GM12892 (cell line): ENCODE data around the gene TAL2.

Experiments
- DNase-seq: peaks from one replicate; pipeline ENCODE4 v3.0.0; 2011; ENCODE audit not compliant: insufficient read length
- FAIRE-seq: peaks from 2 replicates; lab custom pipeline; 2011; peaks lifted over from hg19 to GRCh38; lab: Jason Lieb, UNC
- POLR2A ChIP-seq: IDR thresholded peaks from 2 replicates; pipeline ENCODE4 v1.6.1; 2011; ENCODE audit warnings: low read depth, low read length, control low read depth
- POLR2AphosphoS5 ChIP-seq: IDR thresholded peaks from 2 replicates; pipeline ENCODE4 v1.6.1; 2011; ENCODE audit warnings: low read depth, low read length, control low read depth
- TAF1 ChIP-seq: IDR thresholded peaks from 2 replicates; pipeline ENCODE4 v1.6.1; 2011; ENCODE audit warnings: low read depth, mild to moderate bottlenecking, control low read depth, low read length, borderline replicate concordance

Gene TAL2

DNA sequence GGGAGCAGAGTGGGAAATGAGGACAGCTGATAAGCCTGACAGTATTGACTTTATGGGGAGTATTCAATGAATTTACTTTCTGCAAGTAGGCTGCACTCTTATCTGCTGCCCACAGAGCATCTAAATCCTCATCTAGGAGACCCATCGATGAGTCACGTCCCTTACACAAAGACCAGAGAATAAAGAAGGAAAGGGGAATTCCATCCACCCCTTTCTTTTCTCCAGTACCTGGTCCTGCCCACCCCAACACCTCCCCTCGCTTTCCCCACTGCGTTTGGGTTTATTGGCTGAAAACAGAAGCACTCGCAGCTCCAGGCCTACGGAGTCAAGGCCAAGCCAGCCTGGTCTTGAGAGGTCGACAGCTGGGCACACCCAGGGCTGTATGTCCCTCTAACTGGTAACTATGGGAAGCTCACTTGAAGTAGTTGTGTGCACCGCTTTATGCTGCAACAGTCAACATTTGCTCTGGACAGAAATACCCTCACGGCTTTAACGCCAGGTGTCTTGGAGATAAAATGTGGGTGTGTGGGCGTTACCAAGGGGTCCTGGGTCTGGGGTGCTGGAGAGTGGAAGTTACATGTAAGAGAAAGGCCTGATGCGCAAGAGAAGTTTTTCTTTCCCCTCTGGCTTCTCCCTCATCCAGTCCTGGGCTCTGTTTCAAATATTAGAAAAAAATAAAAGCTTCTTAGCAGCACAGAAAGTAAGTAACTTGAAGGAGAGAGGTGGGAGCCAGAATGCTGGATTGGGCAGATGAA lies 14.5 kb upstream of the TAL2 start:
- FAIRE-seq (no peak), DNase-seq (no peak)
- no peak for TF ChIP-seq POLR2A
- TF ChIP-seq POLR2AphosphoS5 = no peak
- no peak for TF ChIP-seq TAF1

DNA sequence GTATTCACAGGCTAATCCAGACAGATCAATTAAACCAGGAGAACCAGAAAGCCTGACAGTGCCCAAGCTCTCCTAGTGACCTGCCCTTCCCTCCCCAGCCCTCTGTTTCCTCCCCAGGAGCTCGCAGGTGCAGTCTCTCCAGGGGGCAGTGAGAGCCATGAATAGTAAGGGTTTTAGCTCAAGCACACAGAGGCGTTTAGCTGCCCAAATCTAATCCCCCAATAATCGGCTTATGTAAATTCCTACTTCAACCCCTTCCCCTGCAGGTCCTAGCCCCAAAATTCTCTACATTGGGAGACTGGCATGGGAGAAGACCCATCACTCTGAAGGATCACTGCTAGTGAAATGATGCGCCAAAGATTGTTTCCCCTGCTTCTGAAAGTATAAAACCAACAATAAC lies 10.5 kb upstream of the TAL2 start:
- DNase-seq (no peak), FAIRE-seq (no peak)
- TF ChIP-seq POLR2AphosphoS5 (no peak), TAF1 (no peak), POLR2A (no peak)

DNA sequence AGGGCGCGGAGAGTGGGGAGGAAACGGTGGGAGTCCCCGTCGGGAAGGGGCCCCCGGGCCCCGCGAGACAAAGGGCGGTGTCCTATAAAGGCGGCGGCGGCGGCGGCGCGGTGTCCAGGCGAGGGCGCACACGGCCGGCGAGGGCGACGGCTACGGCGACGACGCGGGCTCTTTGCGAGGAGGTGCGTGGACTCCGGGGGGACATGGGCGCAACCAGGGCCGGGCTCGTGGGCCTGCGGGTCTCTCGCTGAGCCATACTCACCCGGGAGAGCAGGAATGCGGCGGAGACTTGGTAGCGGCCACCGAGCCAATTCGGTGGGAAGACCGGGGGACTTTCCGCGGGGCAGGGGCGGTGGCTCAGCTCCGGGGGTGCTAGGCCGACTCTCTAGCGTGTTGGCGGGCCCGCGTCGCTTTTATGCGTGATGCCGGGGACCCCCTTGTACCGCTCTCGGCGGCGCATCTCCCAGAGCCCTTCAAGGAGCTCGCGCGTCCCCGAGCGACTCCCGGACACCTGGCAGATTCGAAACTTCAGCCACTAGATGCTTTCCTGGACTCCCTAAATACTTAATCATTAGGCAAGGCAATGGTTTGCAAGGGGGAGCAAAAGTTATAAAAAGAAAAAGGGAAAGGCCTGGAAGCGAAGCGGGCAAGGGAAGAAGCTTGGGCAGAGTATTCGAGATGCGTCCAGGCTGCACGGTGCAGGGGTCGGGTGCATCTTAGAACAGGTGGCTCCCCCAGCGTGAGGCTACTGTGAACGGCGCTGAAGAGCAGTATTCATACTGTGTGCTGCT lies 5.9 kb upstream of the TAL2 start:
- no peak for TF ChIP-seq POLR2AphosphoS5
- TF ChIP-seq POLR2A = no peak
- no peak for TF ChIP-seq TAF1
- peak; percentile 37 for DNase-seq
- FAIRE-seq = peak; percentile 24

DNA sequence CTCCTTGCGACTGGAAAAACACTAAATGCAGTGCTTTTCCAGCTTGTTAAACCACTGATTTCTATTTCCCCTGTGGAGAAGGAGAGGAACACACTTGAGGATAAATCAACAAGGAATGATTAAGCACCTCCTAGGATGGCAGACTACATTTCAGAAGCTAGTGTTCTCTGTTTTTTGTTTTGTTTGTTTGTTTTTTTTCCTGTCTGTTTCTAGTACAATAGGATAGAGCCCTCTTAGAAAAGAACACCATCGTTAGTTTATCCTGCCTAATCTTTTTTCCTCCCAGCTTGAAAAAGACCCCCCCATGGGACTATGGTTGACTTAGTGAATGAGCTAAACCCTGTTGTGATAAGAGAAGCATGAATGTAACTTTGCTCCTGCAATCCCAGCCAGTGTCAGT lies 3.9 kb upstream of the TAL2 start:
- no peak for FAIRE-seq
- TF ChIP-seq POLR2AphosphoS5 = no peak
- TF ChIP-seq POLR2A = no peak
- no peak for TF ChIP-seq TAF1
- no peak for DNase-seq

DNA sequence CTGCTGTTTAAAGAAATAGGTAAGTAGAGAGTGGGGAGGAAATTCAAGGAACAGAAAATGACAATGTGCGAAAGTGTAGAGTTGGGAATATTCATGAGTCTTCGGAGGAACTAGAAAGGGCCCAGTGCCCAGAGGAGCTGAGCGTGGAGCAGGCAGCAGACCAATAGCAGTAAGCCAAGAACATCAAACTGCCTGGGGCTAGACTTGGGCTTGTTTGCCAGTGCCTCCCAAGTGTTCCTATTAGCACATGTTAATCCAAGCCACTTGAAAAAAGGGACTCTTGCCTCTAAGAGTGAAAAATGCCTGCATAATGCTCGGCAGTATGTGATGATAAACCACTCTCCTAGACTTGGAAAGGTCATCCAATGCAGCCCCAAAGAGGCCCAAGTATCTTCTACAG lies 1.2 kb upstream of the TAL2 start:
- FAIRE-seq (no peak), DNase-seq (no peak)
- TF ChIP-seq POLR2A (no peak), TAF1 (no peak), POLR2AphosphoS5 (no peak)

DNA sequence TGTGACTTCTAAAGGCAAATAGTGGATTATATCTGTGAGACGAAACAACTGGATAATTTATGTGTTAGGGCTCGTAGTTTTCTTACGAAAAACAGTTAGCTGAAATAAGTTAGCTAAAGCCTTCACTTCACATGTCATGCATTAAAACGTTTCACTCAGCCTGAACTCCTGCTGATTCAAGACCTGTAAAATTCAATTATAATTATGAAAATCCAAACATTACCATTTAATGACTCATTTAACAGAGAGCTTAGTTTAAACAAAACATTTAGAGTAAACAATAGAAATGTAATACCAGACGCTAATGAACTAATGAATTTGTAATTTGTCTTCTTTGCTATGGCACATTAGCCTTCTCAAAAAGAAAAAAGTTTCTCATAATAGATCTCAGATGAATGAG lies 1.7 kb downstream of the TAL2 start:
- DNase-seq (no peak), FAIRE-seq (no peak)
- TF ChIP-seq TAF1 (no peak), POLR2AphosphoS5 (no peak), POLR2A (no peak)

DNA sequence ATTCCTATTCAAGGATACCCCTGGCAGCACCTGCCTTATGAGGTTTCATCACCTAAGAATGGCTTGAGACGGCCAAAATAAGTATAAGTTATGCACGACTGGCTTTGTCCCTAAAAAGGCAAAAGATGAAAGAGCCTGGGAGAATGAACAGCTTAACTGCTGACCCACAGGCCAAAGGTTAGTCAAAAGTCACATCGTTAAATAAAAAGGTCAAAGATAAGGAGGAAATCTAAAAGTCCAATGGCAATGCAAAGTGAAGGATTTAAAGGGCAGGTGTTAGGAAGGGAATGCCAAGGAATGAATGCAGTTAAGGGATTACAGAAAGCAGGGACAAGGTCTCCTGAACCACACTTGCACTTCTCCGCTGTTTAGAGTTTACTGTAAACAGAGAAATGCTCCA lies 5.6 kb downstream of the TAL2 start:
- FAIRE-seq (no peak), DNase-seq (no peak)
- no peak for TF ChIP-seq POLR2A
- TF ChIP-seq POLR2AphosphoS5 = no peak
- no peak for TF ChIP-seq TAF1

DNA sequence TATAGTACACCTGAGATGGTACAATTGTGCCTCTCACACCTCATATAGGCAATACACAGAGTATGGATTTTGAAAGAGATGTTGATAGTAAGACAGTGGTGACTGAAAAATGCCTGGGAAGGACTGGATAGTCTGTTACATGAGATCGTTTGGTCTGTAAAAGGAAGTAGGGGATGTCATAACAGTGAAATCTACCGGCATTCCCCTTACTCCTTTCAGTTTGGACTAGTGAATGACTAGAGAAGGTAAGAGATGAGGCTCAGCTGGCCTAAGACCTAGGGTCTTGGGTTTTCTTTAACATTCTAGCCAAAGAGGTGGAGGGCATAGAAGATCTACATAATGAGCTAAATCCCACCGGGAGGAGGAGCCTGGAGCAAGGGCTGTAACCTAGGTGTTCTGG lies 8.1 kb downstream of the TAL2 start:
- no peak for DNase-seq
- FAIRE-seq = no peak
- TF ChIP-seq POLR2A (no peak), POLR2AphosphoS5 (no peak), TAF1 (no peak)

DNA sequence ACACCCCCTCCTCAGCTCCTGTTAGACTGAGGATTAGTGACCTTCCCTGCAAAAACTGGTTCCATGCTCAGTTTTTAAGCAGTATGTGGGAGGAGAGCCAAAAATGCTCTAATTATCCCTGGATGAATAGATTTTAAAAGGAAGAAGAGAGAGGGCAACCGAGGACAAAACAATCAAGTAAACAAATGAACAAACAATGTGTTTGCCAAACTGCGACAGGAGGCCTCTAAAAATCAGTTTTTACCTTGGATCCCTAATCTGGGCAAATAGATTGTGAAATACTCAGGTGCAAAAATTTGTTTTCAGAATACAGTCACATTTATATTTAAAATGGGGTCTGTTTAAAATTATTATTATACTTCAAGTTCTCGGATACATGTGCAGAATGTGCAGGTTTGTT lies 8.5 kb downstream of the TAL2 start:
- no peak for DNase-seq
- TF ChIP-seq POLR2AphosphoS5 = no peak
- no peak for TF ChIP-seq TAF1
- TF ChIP-seq POLR2A = no peak
- FAIRE-seq = no peak

DNA sequence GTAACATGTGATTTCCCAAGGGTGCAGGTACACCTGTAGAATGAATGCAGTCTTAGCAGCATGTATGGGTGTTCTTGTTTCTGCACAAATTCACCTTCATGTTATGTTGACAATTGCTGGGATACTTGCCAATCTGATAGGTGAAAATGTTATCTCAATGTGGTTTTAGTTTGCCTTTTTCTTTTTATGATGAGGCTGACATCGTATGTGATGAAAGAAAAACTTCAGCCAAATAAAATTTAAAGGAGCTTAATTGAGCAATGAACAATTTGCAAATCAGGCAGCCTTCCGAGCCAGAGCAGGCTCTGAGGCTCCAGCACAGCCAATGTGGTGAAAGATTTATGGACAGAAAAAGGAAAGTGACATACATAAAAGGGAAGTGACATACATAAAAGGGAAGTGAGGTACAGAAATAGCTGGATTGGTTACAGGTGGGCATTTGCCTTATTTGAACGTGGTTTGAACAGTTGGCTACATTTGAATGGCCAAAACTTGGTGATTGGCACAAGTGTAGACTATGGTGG lies 10.5 kb downstream of the TAL2 start:
- no peak for DNase-seq
- no peak for FAIRE-seq
- TF ChIP-seq POLR2AphosphoS5 = no peak
- TF ChIP-seq TAF1 = no peak
- no peak for TF ChIP-seq POLR2A

DNA sequence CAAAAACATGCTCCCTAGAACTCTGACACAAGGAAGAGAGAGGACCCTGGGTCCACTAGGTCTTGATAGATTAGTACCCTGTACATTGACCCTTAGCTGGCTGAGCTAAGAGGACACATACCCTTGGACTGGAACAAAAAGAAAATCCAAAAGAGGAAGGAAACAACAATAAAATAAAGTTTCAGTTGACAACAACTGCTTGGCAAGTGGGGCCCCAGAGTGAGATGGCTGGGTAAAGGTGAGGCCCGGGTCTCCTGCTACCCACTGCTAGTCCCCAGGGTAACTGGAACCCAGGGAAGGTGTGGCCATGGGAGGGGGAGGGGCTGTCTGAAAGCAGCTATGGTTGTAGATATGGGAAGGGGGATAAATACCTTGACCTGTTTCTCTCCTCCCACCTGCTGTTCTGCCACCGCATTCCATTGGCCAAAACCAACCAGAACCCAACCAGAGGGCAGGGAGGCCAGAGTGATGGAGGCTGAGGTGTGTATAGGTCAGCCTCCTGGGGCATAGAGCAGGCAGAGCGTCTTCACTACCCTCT lies 11.7 kb downstream of the TAL2 start:
- no peak for FAIRE-seq
- DNase-seq = no peak
- TF ChIP-seq POLR2A = no peak
- no peak for TF ChIP-seq POLR2AphosphoS5
- TF ChIP-seq TAF1 = no peak
